ENCODE measurements around the gene TACC2.

The TACC2 gene

GRCh38 chr10:122164023-122164601 lies 175.1 kb downstream of the TACC2 start:
- Mint-ChIP-seq H3K27ac (no peak overlapping the region), H3K9me3 (no peaks in the 10 kb centered on the region), H3K36me3 (no peaks in the 10 kb centered on the region), H3K27me3 (peaks cover 63 to 76% of the 10 kb centered on the region in 2 donors), H3K4me3 (peak overlapping the region; percentile 53 to 59), H3K4me1 (peaks cover 7 to 14% of the 10 kb centered on the region in 2 donors)
- peak in 1 of 2 donors; percentile 2 for ATAC-seq (replicated peaks)
- no peak for DNase-seq

GRCh38 chr10:122164815-122165483 lies 176.0 kb downstream of the TACC2 start:
- H3K27me3 Mint-ChIP-seq = peaks cover 62 to 70% of the 10 kb centered on the region in 2 donors
- no peak for DNase-seq
- no peaks in the 10 kb centered on the region for H3K36me3 Mint-ChIP-seq
- peaks cover 7 to 14% of the 10 kb centered on the region in 2 donors for H3K4me1 Mint-ChIP-seq
- no peak overlapping the region for H3K27ac Mint-ChIP-seq
- no peaks in the 10 kb centered on the region for H3K9me3 Mint-ChIP-seq
- no peak for ATAC-seq (replicated peaks)
- no peak overlapping the region for H3K4me3 Mint-ChIP-seq

GRCh38 chr10:122165484-122166276 lies 176.7 kb downstream of the TACC2 start:
- ATAC-seq (replicated peaks) (no peak), DNase-seq (no peak)
- H3K36me3 Mint-ChIP-seq = no peaks in the 10 kb centered on the region

GRCh38 chr10:122168101-122168500 lies 179.1 kb downstream of the TACC2 start:
- DNase-seq (no peak), ATAC-seq (replicated peaks) (no peak)
- Mint-ChIP-seq H3K9me3 (no peaks in the 10 kb centered on the region), H3K4me3 (no peak overlapping the region), H3K4me1 (peaks cover 7 to 10% of the 10 kb centered on the region in 2 donors), H3K27me3 (peaks cover 42 to 65% of the 10 kb centered on the region in 2 donors), H3K36me3 (no peaks in the 10 kb centered on the region), H3K27ac (no peak overlapping the region)

More at GRCh38 chr10:122165484-122166276, 176.7 kb downstream of the TACC2 start:
- Mint-ChIP-seq H3K4me1 (peaks cover 7 to 14% of the 10 kb centered on the region in 2 donors), H3K4me3 (no peak overlapping the region), H3K27ac (no peak overlapping the region), H3K27me3 (peaks cover 61 to 70% of the 10 kb centered on the region in 2 donors), H3K9me3 (no peaks in the 10 kb centered on the region)

- no peaks in the 10 kb centered on the region for H3K9me3 Mint-ChIP-seq
- H3K4me1 Mint-ChIP-seq = peaks cover 6 to 7% of the 10 kb centered on the region in 2 donors
- peaks cover 39 to 65% of the 10 kb centered on the region in 2 donors for H3K27me3 Mint-ChIP-seq
- H3K36me3 Mint-ChIP-seq = no peaks in the 10 kb centered on the region
- H3K27ac Mint-ChIP-seq = no peak overlapping the region
- H3K4me3 Mint-ChIP-seq = no peak overlapping the region
- DNase-seq (no peak), ATAC-seq (replicated peaks) (no peak)
Observed at GRCh38 chr10:122168598-122169394, 179.8 kb downstream of the TACC2 start.

GRCh38 chr10:122170802-122171201 lies 181.8 kb downstream of the TACC2 start:
- Mint-ChIP-seq H3K4me3 (no peak overlapping the region), H3K27ac (no peak overlapping the region), H3K27me3 (peaks cover 24 to 59% of the 10 kb centered on the region in 2 donors), H3K9me3 (no peaks in the 10 kb centered on the region), H3K4me1 (no peaks in the 10 kb centered on the region), H3K36me3 (no peaks in the 10 kb centered on the region)
- ATAC-seq (replicated peaks) (no peak), DNase-seq (no peak)

GRCh38 chr10:122171302-122172075 lies 182.5 kb downstream of the TACC2 start:
- Mint-ChIP-seq H3K27ac (no peak overlapping the region), H3K27me3 (peaks cover 17 to 52% of the 10 kb centered on the region in 2 donors), H3K4me3 (no peak overlapping the region)

GRCh38 chr10:122172361-122173008 lies 183.5 kb downstream of the TACC2 start:
- no peak overlapping the region for H3K27ac Mint-ChIP-seq
- H3K9me3 Mint-ChIP-seq = no peaks in the 10 kb centered on the region
- H3K27me3 Mint-ChIP-seq = peaks cover 10 to 42% of the 10 kb centered on the region in 2 donors
- no peaks in the 10 kb centered on the region for H3K4me1 Mint-ChIP-seq
- H3K4me3 Mint-ChIP-seq = no peak overlapping the region
- H3K36me3 Mint-ChIP-seq = no peaks in the 10 kb centered on the region
- no peak for ATAC-seq (replicated peaks)
- DNase-seq = no peak

More at GRCh38 chr10:122171302-122172075, 182.5 kb downstream of the TACC2 start:
- DNase-seq = no peak
- no peaks in the 10 kb centered on the region for H3K9me3 Mint-ChIP-seq
- ATAC-seq (replicated peaks) = no peak
- no peaks in the 10 kb centered on the region for H3K4me1 Mint-ChIP-seq
- H3K36me3 Mint-ChIP-seq = no peaks in the 10 kb centered on the region

GRCh38 chr10:122173337-122173736 lies 184.4 kb downstream of the TACC2 start:
- Mint-ChIP-seq H3K9me3 (no peaks in the 10 kb centered on the region), H3K4me3 (no peak overlapping the region), H3K36me3 (no peaks in the 10 kb centered on the region), H3K27me3 (peaks cover 10 to 38% of the 10 kb centered on the region in 2 donors), H3K27ac (no peak overlapping the region), H3K4me1 (no peaks in the 10 kb centered on the region)
- DNase-seq = no peak
- no peak for ATAC-seq (replicated peaks)

- ATAC-seq (replicated peaks) = no peak
- no peak overlapping the region for H3K4me3 Mint-ChIP-seq
- no peak overlapping the region for H3K27ac Mint-ChIP-seq
- no peaks in the 10 kb centered on the region for H3K9me3 Mint-ChIP-seq
- H3K36me3 Mint-ChIP-seq = no peaks in the 10 kb centered on the region
- peaks cover 10 to 38% of the 10 kb centered on the region in 2 donors for H3K27me3 Mint-ChIP-seq
- DNase-seq = no peak
- no peaks in the 10 kb centered on the region for H3K4me1 Mint-ChIP-seq
Observed at GRCh38 chr10:122173766-122174435, 184.9 kb downstream of the TACC2 start.

DNA sequence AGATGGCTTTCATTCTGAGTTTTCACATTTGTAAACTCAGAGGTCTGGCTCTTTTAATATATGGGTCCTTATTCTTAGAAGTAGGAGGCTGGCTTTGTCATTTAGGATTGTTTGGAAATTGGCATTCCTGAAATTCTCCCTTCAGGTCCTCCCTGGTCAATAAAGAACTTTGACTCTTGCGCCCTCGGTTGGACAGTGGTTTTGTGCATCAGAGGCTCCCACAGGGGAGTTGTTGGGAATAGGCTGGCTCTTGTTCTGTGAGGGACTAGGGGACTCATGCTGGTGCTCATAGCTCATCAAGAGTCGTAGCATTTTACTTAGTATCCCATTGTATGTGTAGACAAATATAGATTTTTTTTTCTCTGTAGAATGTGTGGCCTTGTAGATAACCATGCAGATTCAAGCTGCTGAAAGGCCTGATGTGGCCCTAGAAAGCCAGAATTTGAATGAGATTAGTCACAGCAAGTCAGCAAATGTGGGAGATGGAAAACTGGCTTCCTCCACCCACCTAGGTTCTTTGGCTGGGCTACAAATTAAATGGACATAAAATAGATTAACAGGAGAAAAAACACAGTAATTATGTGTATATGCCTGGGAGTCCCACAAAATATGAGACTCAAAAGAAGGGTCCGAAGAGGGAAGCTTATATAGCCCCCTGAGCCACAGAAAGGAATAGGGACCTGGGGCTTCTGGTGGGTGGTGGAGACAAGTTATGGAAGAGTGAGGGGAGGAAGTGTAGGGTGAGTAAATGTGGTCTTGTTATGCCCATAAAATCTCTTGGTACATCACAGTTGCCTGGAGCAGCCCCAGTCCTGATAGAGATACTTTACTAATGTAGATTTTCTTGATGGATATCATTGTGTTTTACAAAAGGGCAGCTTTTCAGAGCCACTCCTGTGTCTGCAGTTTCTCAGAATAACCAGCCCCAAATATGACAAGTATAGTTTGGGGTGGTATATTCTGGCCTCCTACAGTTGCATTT lies 187.6 kb downstream of the TACC2 start:
- Mint-ChIP-seq H3K4me3 (no peak overlapping the region), H3K27ac (no peak overlapping the region), H3K36me3 (no peaks in the 10 kb centered on the region), H3K9me3 (no peaks in the 10 kb centered on the region), H3K27me3 (peaks cover 0 to 26% of the 10 kb centered on the region in 2 donors), H3K4me1 (no peaks in the 10 kb centered on the region)
- DNase-seq (no peak), ATAC-seq (replicated peaks) (no peak)

GRCh38 chr10:122178655-122179054 lies 189.7 kb downstream of the TACC2 start:
- Mint-ChIP-seq H3K36me3 (no peaks in the 10 kb centered on the region), H3K4me1 (no peaks in the 10 kb centered on the region), H3K27me3 (peaks cover 0 to 18% of the 10 kb centered on the region in 2 donors), H3K27ac (no peak overlapping the region), H3K9me3 (no peaks in the 10 kb centered on the region), H3K4me3 (no peak overlapping the region)
- DNase-seq (no peak), ATAC-seq (replicated peaks) (no peak)

All from stimulated activated naive B cell treated with anti-CD40 and anti-IgM and Interleukin-4, amounts not matched to agents 10 μg/mL and 1 μg/mL and 100 μg/mL, for 72 hours (primary cell).